T-helper 17 cell (primary cell): ENCODE results near the gene POU2AF2. TPM values are rescaled to one million over a fixed set of nuclear protein-coding genes. Genes with fewer than 3 reads are reported as not detected.
"Not testable (repeated sequence)": the region's sequence is repeated elsewhere in the genome, so short reads cannot be mapped to it uniquely, and the experiment has no call there.

Experiments
- ATAC-seq: fragments of 150-1000 bp; cut with Tn5 transposase; 2 replicates; pipeline ENCODE4 v1.10.0; 2021; ENCODE audit warnings: mild to moderate bottlenecking, moderate library complexity
- DNase-seq, 3 donors: peaks; one replicate each; pipeline versions ENCODE4 v3.0.0 to v3.0.0-alpha.2; 2020 to 2021
- H3K9me3 ChIP-seq: one replicate; pipeline ENCODE4 v1.7.0; 2013; ENCODE audit warnings: low read length, mild to moderate bottlenecking; ENCODE audit not compliant: control insufficient read depth, poor library complexity, severe bottlenecking
- H3K27ac Mint-ChIP-seq: one replicate; pipeline ENCODE4 v1.8.0; 2022; ENCODE audit warnings: mild to moderate bottlenecking, moderate library complexity, mixed read lengths
- H3K27me3 Mint-ChIP-seq: one replicate; pipeline ENCODE4 v1.8.0; 2022; ENCODE audit warnings: mixed read lengths
- H3K36me3 Mint-ChIP-seq: one replicate; pipeline ENCODE4 v1.8.0; 2022; ENCODE audit warnings: low read depth, mixed read lengths
- H3K4me1 Mint-ChIP-seq: one replicate; pipeline ENCODE4 v1.8.0; 2022; ENCODE audit warnings: mild to moderate bottlenecking, mixed read lengths
- H3K4me3 Mint-ChIP-seq: one replicate; pipeline ENCODE4 v1.8.0; 2022; ENCODE audit warnings: mild to moderate bottlenecking, moderate library complexity, mixed read lengths
- total RNA-seq, 4 donors: library from RNA in 2 of 4; stranded (reverse) in 2 of 4; gene quantifications; one replicate each; pipeline ENCODE4 v1.2.3 and lab custom pipeline; 2022 to 2026

The POU2AF2 gene
- total RNA-seq, 2 donors from 2014 or later, result not detected

DNA sequence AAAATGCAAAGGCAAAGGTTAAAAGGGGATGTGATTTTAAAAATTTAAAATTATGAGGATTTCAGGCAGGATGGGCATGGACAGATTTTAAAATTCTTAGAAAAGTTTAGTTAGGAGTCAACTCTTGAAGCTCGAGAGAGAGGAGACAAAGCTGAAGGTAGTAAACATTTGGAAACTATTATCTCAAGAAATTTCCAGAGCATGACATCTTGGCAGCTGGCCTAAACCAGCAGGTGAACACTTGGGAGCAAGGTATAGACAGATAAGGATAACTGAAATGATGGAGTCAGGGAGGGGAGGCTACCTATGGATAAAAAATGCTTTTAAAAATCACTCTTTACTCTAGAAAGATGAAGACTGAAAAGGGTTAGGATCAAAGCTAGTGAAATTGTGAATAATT, 66.6 kb downstream of the POU2AF2 start:
- ATAC-seq (no peak), DNase-seq (no peak)
- Mint-ChIP-seq H3K27me3 (peaks cover 49% of the 10 kb centered on the region), H3K4me1 (no peaks in the 10 kb centered on the region), H3K36me3 (peaks cover 4% of the 10 kb centered on the region), H3K27ac (no peak overlapping the region), H3K4me3 (no peak overlapping the region)
- no peaks in the 10 kb centered on the region for H3K9me3 ChIP-seq

DNA sequence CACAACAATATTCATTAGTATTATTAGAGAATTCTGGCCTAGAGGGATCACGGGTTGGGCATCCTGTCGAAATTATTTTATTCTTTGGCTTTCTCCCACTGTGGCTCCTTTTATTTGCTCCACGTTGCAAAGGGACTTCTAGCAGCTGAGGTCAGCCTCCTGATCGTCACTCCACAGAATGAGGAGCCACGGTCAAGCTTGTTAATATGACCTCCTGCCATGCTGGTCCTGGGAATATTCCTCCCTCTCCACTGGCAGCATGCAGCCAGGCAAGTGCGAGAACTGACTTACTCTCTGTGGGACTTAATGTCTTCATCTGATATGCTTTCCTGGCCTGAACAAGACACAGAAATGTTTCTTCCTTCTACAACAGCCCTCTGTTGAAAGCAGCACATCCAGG, 73.8 kb downstream of the POU2AF2 start:
- Mint-ChIP-seq H3K27ac (no peak overlapping the region), H3K4me3 (no peak overlapping the region), H3K4me1 (peaks cover 3% of the 10 kb centered on the region), H3K27me3 (peaks cover 28% of the 10 kb centered on the region), H3K36me3 (no peaks in the 10 kb centered on the region)
- ATAC-seq, result no peak
- no peak for DNase-seq
- no peaks in the 10 kb centered on the region for H3K9me3 ChIP-seq

DNA sequence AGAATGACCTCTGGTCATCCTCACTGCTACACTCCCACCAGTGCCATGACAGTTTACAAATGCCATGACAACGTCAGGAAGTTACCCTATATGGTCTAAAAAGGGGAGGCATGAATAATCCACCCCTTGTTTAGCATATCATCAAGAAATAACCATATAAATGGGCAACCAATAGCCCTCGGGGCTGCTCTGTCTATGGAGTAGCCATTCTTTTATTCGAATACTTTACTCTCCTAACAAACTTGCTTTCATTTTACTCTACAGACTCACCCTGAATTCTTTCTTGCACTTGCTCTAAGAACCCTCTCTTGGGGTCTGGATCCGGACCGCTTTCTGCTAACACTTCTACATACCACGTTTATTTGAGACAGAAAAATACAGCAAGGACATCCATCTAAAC, 74.7 kb downstream of the POU2AF2 start:
- DNase-seq, H3K27ac Mint-ChIP-seq, H3K4me1 Mint-ChIP-seq, H3K36me3 Mint-ChIP-seq, ATAC-seq, H3K4me3 Mint-ChIP-seq, H3K9me3 ChIP-seq: not testable (repeated sequence)
- H3K27me3 Mint-ChIP-seq, result peaks cover 28% of the 10 kb centered on the region

DNA sequence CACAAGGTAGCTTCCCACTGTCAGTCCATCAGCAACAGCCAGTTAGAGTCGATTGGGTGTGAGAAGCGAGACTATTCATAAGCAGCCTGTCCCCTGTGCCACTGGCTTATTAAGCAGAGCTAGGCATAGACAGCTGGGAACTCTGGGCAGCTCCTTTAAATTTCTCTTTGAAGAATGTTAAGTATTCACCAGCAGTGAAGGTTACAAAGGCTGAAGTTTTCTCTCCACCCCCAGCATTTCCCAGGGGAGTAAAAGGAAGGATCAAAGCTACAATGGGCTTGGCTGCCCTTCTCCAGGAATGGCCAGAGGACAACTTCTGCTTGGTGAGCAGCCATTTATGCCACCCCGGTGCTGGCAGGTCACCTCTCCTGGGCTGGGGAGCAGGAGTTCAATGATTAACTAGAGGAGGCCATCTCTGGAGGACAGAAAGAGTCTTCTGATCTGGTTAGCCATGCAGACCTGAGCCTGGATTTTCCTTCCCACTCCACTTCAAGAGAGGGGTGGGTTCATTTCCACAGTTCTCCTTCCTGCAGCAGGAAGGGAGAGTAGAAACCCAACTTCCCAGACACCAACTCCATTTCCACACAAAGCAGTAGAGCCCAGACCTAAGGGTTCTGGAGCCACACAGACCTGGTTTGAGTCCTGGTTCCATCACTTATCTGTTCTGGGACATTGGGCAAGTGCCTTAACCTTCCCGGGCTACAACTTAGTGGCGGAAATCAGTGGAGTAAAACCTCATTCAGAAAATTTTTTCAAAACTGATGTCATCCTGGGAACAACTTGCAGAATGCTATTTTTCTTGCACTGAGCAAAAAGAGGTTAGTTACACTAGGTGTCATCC, 75.4 kb downstream of the POU2AF2 start:
- ATAC-seq (no peak), DNase-seq (no peak)
- Mint-ChIP-seq H3K36me3 (no peaks in the 10 kb centered on the region), H3K27me3 (peaks cover 28% of the 10 kb centered on the region), H3K27ac (no peak overlapping the region), H3K4me3 (no peak overlapping the region), H3K4me1 (peaks cover 3% of the 10 kb centered on the region)
- H3K9me3 ChIP-seq, result no peaks in the 10 kb centered on the region

DNA sequence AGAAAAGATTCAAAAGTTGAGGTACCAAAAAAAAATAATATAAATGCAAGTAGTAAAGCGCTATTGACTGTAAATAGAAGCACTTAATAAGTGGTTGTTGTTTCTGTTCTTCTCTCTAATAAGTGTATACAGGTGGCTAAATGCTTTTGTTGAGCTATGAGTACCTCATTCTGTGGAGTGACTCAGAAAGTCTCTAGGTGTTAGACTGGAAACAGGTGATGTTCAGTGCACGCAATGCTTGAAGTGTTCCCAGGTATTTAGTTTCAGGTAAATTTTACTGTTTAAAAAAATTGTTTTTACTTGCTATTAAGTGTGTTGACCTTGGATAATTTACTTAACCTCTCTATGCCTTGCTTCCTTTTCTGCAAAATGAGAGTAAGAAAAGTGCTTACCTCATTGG, 77.0 kb downstream of the POU2AF2 start:
- H3K4me1 Mint-ChIP-seq, result peaks cover 3% of the 10 kb centered on the region

DNA sequence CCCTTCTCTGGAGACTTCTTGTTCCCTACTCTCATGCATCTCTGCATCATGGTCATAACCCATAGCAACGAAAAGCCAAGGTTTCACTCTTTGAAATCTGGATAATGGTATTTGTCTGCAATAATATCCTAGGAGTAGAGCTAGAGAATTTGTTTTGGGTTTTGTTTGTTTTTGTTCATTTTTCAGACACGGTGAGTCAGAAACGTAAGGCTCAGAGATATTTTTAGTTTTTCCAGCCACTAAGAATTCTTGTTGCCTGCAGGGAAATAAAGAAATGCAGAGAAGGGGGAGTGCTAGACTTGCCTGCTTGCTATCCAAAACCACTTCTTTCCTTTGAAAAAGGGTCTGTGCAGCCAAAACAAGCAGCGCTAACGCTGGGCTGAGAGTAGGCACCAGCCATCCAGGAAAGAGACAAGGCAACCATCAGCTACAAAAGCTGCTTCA, 78.8 kb downstream of the POU2AF2 start:
- Mint-ChIP-seq H3K4me1 (peaks cover 6% of the 10 kb centered on the region), H3K36me3 (no peaks in the 10 kb centered on the region), H3K4me3 (no peak overlapping the region), H3K27me3 (peaks cover 30% of the 10 kb centered on the region), H3K27ac (no peak overlapping the region)
- ATAC-seq (no peak), DNase-seq (no peak)
- no peaks in the 10 kb centered on the region for H3K9me3 ChIP-seq

More for the DNA sequence above, 77.0 kb downstream of the POU2AF2 start:
- H3K9me3 ChIP-seq, result no peaks in the 10 kb centered on the region
- DNase-seq (no peak), ATAC-seq (no peak)
- Mint-ChIP-seq H3K27me3 (peaks cover 34% of the 10 kb centered on the region), H3K36me3 (no peaks in the 10 kb centered on the region), H3K27ac (no peak overlapping the region), H3K4me3 (no peak overlapping the region)

DNA sequence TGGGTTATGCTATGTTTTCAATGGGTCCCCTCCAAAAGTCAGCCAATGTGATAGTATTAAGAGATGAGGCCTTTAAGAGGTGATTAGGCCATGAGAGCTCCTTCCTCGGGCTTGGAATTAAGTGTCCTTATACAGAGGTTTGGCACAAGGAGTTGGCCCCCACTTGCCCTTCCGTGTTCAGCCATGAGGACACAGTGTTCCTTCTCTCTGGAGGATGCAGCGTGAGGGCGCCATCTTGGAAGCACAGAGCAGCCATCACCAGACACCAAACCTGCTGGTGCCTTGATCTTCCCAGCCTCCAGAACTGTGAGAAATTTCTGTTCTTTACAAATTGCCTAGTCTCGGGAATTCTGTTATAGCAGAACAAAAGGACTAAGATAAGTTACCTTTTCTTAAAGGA, 79.7 kb downstream of the POU2AF2 start:
- H3K4me1 Mint-ChIP-seq, result peaks cover 6% of the 10 kb centered on the region
- ATAC-seq, result no peak
- H3K4me3 Mint-ChIP-seq, result no peak overlapping the region
- no peak overlapping the region for H3K27ac Mint-ChIP-seq
- peaks cover 25% of the 10 kb centered on the region for H3K27me3 Mint-ChIP-seq
- DNase-seq, result no peak
- H3K9me3 ChIP-seq, result no peaks in the 10 kb centered on the region
- no peaks in the 10 kb centered on the region for H3K36me3 Mint-ChIP-seq

DNA sequence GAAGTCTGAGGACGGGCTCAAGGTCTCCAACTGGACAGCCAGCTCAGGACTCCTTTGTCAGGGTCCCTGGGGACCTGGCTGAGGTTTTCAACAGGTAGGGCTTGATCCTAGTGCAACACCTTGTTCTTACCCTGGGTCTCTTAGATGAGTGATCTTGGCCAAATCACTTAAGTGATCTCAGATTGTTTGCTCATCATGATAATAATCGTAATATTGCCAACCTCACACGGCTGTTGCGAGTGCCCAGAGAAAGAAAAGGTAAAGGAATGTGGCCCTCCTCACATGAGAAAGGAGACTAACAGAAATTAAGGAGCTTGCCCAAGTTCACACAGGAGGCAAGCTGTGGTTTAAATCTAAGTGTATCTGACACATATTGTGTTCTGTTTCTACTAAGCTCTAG, 81.3 kb downstream of the POU2AF2 start:
- H3K9me3 ChIP-seq, result no peaks in the 10 kb centered on the region
- ATAC-seq (no peak), DNase-seq (no peak)
- Mint-ChIP-seq H3K4me3 (no peak overlapping the region), H3K27me3 (peaks cover 10% of the 10 kb centered on the region), H3K36me3 (no peaks in the 10 kb centered on the region), H3K27ac (no peak overlapping the region), H3K4me1 (peaks cover 4% of the 10 kb centered on the region)

DNA sequence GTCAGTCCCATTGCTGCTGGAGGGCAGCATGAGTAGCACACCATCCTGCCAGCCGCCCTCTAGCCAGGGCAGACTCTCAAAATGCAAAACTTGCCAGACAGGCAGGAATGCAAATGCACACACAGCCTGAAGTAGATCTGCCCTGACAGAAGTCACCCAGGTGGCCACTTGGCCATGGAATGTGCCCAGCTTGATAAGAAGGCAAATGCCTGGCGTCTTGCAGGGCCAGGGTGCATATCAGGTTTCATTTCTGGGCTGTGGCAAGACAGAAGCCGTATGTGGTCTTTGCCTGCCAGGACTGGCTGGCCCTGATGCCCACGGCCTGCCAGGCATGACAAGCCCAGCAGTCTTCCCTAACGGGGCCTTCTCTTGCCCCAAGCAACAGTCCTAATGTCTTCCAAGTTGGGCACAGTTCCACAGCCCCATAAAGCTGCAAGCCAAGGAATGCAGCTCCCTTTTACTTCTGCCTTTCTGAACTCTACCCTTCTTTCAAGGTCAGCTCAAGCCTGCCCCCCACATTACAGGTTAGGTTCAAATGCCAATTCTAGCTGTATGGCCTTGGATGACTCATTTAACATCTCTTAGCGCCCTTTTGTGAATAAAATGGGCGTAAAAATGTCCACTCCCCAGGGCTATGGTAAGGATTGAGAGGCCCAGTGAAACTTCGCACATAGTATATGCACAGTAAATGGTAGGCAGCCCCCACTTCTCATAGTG, 82.5 kb downstream of the POU2AF2 start:
- ATAC-seq, result no peak
- H3K4me1 Mint-ChIP-seq, result peaks cover 3% of the 10 kb centered on the region
- H3K4me3 Mint-ChIP-seq, result no peak overlapping the region
- peaks cover 10% of the 10 kb centered on the region for H3K27me3 Mint-ChIP-seq
- no peaks in the 10 kb centered on the region for H3K9me3 ChIP-seq
- no peak overlapping the region for H3K27ac Mint-ChIP-seq
- H3K36me3 Mint-ChIP-seq, result no peaks in the 10 kb centered on the region
- DNase-seq, result no peak

DNA sequence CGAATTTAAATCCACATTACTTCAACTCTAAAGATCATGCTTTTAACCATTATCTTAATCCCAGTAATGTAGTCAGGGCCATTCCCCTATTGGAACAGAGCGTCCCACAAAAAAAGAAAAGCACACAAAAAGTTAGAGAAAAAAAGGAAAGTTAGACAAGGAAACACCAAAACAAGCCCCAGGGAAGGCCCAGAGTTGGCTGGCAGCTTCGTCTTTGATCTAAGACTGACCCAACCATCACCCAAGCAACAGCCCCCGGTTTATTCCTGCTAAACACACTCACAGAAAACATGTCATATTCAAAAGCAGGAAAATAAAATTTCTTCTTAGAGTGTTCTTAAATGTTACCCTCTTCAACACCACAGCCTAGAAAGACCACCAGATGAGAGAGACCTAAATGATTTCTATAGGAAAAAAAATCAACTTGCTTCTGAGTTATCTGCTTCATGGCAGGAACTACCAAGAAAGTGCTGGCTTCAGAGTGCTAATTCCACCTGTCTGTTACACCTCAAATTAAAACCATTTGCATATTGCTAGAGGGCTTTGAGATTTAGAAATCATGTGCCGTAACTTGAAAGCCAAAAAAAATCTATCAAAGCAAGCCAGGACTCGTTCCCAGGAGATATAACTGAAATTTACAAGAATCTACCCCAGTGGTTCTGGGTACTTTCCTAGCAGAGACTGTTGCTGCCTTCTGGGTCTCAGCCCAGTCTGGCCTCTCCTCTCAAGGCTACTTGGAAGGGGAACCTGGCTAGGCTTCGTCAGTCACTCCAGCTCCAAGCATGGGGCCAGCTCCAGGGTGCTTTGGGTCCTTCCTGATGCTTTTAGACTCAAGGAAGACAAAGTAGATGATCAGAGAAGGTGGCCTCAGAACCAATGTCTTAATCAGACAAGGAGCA, 84.0 kb downstream of the POU2AF2 start:
- Mint-ChIP-seq H3K36me3 (peaks cover 3% of the 10 kb centered on the region), H3K27me3 (peaks cover 20% of the 10 kb centered on the region), H3K27ac (no peak overlapping the region), H3K4me1 (peaks cover 3% of the 10 kb centered on the region), H3K4me3 (no peak overlapping the region)
- ATAC-seq (no peak), DNase-seq (no peak)
- H3K9me3 ChIP-seq, result no peaks in the 10 kb centered on the region

DNA sequence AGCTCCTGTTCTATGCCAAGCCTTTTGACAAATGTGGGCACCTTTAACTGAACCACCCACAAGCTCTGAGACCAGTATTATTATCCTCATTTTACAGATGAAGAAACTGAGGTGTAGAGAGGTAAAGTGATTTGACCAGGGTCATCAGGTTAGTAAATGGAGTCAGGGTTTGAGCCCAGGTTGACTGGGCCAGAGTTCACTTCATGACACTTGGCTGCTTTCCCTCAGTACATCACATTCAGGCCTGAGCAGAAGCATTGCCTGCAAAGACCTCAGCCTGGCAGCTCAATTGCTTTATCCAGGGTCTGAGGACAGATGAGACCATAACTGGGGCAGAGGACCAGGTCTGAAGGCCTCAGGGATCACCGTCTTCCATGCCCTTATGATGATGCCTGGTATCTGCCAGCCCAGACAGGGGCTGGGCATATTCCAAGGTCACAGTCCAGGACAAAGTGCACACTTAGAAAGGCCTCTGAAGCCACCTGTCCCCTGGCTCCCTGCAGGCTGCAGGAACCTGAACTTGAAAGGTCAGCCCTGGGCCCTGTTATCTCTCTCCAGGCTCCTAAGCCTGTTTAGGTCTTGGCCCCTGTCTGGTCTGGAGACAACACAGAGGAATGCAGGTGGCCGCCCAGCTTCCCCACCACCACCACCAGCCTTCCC, 84.8 kb downstream of the POU2AF2 start:
- Mint-ChIP-seq H3K36me3 (peaks cover 3% of the 10 kb centered on the region), H3K27me3 (peaks cover 20% of the 10 kb centered on the region), H3K4me3 (no peak overlapping the region), H3K4me1 (peaks cover 3% of the 10 kb centered on the region), H3K27ac (no peak overlapping the region)
- no peaks in the 10 kb centered on the region for H3K9me3 ChIP-seq
- no peak for DNase-seq
- no peak for ATAC-seq

DNA sequence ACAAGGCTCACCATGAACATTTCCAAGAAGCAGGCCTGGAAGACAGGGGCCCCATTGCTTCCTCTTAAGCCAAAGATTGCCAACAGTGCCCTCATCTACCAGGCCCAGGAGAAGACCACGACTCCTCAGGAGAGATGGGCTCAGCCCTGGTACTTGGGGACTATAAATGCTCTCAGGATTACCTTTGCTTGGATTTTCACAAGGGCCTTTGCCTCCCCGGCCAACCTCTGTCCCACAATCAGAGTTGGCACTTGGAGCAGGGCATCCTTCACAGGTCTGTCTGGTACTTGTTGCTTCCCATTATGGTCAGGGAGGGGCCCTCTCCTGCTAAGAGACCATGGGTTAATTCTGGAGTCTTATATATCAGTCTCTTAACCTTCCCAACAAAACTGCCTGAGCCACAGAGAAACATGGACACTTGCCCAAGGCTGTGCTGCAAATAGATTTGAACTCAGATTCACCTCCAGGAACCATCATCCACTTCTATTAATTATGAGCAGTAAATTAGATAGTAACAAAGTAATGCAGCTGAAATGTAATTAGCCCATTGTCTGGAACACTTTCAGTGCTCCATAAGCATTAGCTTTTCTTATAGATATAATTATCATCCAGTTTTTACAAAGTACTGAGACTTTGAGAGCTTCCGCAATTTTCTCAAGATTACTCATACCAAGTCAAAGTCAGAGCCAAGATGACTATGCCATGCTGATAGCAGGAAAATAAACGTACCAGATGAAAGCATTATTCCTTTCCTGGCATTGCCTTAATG, 86.4 kb downstream of the POU2AF2 start:
- H3K9me3 ChIP-seq, result no peaks in the 10 kb centered on the region
- no peak for ATAC-seq
- no peak for DNase-seq
- Mint-ChIP-seq H3K27ac (no peak overlapping the region), H3K27me3 (peaks cover 18% of the 10 kb centered on the region), H3K4me1 (peaks cover 3% of the 10 kb centered on the region), H3K36me3 (peaks cover 4% of the 10 kb centered on the region), H3K4me3 (no peak overlapping the region)
